HUDEP-2 (cell line): ENCODE data around the gene SLC30A4.
"Not testable (repeated sequence)": the region's sequence is repeated elsewhere in the genome, so short reads cannot be mapped to it uniquely, and the experiment has no call there.

Source experiments
- DNase-seq, 76 experiments: peaks; one replicate each; lab custom pipeline; 2025; ENCODE audit not compliant: unreplicated experiment in 76 of 76; lab: John Stamatoyannopoulos, UW

Gene SLC30A4, protein sequence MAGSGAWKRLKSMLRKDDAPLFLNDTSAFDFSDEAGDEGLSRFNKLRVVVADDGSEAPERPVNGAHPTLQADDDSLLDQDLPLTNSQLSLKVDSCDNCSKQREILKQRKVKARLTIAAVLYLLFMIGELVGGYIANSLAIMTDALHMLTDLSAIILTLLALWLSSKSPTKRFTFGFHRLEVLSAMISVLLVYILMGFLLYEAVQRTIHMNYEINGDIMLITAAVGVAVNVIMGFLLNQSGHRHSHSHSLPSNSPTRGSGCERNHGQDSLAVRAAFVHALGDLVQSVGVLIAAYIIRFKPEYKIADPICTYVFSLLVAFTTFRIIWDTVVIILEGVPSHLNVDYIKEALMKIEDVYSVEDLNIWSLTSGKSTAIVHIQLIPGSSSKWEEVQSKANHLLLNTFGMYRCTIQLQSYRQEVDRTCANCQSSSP

DNA sequence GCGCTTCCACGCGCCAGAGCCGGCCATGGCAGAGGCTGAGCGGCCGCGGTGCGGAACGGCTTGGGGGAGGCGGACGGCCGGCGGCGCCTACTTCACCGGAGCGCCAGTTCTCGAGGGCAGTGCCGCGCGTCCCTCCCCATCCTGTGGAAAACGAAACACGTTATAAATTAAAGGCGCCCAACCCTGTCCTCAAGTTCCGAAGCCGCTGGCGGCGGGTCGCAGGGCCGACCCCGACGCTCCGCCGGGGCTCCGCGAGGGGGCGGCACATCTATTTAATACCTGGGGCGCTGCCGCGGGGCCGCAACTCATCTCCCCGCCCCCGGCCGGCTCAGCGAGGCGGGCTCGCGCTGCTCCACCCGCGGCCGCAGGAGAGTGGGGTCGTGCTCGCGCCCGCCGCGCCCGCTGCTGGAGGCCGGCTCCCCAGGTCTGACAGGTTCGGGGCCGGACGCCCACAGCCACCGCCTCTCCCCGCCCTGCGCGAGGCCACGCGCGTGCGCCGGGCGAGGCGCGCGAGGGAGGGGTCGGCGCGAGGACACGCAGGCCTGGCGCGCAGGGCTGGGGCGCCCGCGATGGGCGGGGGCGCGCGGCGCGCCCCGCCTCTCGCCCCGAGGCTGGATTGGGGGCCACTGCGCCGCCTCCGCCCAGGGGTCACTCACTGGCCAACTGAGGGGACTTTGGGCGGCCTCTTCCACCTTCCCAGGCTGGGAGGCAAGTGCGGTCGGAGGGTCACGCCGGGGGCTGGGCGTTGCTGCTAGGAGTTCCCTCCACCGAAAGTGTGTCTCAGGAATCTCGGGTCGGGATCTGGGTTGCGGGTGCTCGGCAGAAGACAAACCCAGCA, at the start of gene SLC30A4:
Gene SLC30A4 (minus strand): TSS at position 428 of the 838 bp plus-strand sequence. CDS start 401 bp downstream, at position 27.
- DNase-seq, result peak in 4 of 76 experiments; percentile 3 to 22 (median 10)

DNA sequence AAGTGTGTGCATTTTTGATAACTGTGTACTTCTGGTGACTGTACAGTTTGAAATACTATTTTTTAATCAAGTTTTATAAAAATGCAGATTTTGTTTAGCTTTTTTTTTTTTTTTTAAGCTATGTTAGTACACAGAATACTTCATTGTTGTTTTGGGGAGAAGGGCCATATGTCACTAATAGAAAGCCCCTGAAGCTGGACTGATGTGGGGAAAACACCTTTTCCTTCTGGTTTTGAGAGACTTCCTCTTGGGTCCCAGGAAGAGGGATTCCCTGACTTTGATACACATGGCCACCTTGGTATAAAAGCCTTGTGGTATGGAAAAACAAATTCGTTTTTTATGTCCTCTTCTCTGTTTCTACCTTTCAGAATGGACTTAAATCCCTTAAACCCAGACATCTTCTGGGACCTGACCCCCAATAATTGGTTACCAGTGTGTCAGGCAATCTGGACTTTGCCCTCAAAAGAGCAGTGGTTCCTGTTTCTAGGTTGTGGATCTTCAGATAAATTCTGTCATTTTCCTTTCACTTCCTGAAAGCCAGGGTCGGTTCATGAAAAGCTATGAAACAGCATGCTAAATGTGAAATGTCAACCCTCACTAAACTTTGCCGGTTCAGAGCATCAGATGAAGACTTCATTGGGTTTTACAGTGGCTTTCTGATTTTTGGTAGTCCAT, 33.5 kb upstream of the SLC30A4 start:
- no peak for DNase-seq

DNA sequence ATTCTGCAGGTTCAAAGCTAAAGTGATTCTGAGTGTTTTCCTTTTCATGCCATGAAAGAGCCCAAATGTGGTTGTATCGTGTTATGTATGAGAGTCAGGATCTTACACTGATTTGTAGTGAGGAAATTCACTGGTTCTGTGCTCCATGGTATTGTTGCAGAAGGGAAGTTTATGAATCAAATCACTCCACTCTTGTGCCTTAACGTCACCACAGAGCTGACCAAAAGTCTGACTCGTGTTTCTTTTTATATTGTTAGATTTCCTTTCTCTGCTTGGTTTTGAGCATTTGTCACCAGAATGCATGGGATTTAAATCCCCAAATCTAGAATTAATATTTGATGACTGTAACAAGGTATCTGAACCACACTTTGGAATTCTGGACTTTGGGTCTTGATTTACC, 29.1 kb upstream of the SLC30A4 start:
- DNase-seq, result no peak

DNA sequence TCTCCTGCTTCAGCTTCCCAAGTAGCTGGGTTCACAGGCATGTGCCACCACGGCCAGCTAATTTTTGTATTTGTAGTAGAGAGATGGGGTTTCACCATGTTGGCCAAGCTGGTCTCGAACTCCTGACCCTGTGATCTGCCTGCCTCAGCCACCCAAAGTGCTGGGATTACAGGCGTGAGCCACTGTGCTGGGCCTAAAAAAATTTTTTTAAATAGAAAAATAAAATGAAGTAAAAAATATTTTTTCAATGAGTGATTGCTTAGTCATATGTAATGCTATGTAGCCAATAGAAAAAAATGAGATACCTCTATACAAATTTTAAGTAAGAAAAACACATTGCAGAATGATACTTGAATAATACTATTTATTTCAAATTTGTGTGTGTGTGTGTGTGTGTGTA, 27.9 kb upstream of the SLC30A4 start:
- no peak for DNase-seq

DNA sequence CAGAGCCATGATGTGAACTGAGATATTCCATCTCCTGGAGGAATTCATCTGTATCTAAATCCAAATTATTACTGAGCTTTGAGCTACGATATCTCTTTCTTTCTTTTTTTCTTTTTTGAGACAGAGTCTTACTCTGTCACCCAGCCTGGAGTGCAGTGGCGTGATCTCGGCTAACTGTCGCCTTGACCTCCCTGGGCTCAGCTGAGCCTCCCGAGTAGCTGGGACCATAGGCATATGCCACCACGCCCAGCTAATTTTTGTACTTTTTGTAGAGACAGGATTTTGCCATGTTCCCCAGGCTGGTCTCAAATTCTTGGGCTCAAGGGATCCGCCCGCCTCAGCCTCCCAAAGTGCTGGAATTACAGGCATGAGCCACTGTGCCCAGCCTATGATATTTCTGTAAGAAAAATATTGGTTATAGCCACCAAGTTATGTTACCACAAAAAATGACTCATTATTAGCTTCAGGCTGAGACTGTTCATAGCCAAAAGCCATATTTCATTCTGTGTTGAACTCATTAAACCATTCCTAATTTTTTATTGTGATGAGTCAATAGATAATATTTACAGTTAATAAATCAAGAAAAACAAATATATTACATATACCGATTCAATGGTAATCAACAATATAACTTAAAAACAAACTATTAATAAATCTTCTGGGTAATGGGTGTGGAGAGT, 27.1 kb upstream of the SLC30A4 start:
- no peak for DNase-seq

DNA sequence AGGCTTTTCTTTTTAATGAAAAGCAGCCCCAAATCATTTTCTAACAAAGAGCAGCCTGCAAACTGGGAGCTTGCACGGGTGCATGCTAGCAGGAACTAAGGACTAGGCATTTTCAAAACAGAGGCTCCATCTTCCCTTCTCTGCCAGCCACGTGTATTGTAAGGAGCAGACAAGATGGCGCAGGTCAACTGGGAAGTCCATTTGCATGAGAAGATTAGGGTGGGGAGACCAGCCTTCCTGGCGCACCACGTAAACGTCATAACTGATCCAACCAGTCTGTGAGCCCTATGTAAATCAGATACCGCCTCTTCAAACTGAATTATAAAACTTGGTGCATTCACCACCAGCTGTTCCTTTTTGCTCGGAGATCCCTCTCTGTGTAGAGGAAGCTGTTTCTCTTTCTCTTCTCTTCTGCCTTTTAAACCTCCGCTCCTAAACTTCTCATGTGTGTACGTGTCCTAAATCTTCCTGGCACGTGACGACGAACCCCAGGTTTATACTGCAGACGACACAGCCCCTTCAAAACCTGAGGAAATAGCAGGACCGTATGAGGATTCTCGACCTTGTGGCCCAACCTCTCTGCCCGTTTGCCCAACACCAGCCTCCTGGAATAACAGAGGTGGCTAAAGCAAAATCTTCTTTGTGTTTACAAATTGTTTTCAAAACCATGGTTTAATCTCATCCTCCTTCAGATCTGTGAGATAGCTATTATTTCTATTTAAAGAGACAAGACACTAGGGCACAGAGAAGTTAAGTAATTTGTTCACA, 26.4 kb upstream of the SLC30A4 start:
- no peak for DNase-seq

DNA sequence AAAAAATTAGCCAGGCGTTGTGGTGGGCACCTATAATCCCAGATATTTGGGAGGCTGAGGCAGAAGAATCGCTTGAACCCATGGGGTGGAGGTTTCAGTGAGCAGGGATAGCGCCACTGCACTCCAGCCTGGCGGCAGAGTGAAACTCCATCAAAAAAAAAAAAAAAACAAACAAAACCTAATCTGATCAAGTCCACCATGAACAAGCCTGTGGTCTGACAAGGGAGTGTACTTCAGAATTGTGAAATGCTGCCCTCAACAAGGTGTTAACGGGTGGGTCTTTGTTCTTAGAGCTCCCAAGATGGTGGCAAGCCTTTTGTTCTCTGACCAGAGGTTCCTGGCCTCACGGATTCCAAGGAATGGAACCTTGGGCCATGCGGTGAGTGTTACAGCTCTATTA, 24.2 kb upstream of the SLC30A4 start:
- DNase-seq, result no peak

DNA sequence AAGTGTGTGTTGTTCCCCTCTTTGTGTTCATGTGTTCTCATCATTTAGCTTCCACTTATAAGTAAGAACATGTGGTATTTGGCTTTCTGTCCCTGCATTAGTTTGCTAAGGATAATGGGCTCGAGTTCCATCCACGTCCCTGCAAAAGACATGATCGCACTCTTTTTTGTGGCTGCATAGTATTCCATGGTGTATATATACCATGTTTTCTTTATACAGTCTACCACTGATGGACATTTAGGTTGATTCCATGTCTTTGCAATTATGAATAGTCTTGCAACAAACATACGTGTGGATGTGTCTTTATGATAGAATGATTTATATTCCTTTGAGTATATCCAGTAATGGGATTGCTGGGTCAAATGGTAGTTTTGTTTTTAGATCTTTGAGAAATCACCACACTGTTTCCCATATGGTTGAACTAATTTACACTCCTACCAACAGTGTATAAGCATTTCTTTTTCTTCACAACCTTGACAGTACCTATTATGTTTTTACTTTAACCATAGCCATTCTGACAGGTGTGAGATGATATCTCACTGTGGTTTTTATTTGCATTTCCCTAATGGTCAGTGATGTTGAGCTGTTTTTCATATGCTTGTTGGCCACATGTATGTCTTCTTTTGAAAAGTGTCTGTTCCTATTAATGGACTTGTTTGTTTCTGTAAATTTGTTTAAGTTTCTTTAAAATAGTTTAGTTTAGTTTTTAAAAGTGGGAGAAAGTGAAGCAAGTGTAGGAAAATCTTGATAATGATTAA, 21.9 kb upstream of the SLC30A4 start:
- no peak for DNase-seq

DNA sequence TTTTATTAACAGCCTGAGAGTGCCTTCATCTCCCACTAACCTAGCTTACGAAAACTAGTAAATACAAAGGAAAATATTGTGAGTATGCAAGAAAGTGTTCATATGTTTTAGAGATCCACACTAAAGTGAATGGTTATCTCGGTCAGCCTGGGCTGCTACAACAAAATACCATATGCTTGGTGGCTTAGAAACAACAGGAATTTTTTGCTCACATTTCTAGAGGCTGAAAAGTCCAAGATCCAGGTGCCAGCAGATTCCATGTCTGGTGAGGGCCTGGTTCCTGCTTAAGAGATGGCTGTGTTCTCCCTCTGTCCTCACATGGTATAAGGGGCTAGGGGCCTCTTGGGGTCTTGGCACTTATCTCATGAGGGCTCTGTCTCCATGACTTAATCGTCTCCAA, 20.5 kb upstream of the SLC30A4 start:
- no peak for DNase-seq

DNA sequence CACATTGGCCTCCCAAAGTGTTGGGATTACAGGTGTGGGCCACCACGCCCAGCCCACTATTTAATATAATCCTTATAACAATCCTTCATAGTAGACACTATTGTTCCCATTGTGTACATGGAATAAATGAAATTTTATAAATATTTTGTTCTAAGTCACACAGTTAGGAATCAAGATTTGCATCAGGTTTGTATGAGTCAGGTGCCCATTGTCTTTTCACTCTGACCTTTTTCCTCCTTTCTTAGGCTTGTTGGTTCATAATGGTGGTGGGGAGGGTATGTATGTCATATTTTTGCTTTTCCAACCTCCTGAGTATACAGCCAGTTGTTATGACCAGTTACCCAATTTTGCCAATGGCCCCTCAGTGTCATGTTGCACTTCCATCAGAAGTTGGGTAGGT, 18.0 kb upstream of the SLC30A4 start:
- no peak for DNase-seq

DNA sequence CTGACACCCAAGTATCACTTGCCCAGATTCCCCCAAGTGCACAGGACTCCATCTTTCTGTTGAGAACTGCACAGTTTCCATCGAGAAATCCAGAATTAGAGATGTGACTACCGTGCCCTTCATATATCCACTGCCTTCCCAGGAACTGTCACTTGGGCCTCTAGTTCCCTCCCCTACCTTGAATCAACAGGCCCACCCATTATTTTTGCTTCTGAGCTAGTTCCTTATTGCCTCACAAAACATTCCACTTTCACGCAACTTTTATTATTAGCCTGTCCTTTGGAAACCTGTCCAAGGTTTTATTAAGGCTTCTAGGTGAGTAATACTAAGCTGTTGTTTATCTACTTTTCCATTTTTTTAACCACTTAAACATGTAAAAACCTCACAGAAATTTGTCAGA, 17.1 kb upstream of the SLC30A4 start:
- no peak for DNase-seq

DNA sequence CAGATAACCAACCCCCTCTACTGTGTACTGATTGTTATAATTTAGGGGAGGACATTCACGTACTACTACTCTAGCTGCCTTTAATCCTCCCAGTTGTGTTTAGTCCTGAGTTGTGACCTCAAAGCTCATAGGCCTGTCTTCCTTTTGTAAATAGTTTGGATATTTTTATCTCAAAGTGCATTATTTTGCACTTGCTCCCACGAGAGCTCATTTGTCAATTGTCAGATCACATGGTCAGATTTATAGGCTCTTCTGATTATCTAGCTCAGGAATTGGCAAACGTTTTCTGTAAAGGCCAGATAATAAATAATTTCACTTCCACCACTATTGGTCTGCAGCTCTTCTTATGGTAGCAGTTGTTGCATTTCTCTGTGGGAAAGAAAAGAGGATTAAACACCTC, 14.4 kb upstream of the SLC30A4 start:
- DNase-seq, result no peak

DNA sequence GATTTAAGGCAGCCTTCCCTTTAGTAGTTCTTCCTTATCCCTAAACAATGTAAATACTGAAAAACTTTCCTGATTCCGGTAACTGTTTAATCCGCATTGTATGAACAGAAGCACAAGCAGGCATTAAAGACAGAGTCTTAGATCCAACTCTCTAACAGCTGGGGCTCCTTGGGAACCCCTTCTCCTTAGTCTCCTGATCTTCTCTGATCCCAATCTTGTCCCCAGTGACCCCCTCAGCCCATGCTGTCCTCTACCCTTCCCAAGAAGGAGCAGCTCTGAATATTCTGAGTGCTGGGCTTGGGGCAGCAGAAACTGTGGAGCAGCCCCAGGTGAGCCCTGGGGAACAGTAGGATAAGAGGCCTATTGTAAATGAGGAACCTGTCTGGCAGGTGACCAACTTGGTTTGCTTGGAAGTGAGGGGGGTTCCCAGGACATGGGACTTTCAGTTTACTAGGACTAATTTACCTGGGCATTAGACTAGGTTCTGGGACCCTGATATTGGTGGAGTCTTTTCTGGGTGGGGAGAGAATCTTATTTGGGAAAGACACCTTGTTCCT, 13.0 kb upstream of the SLC30A4 start:
- no peak for DNase-seq

DNA sequence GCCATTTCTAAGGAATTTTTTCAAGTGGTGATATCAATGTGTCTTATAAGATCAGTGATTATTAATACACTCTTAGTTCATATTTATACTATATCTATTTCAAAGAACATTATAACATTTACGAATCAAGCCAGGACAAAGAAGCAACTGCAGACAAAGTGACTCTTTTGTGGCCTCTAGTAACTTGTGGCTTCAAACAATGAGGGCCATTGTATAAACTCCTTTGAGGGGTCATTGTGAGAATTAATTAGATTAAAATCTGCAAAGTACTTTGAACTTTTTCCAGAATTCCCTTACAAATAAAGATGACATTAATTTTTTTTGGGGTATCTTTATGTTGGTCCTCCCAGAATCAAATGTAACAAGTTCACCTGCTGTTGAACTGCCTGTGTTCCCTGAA, 12.3 kb upstream of the SLC30A4 start:
- no peak for DNase-seq

DNA sequence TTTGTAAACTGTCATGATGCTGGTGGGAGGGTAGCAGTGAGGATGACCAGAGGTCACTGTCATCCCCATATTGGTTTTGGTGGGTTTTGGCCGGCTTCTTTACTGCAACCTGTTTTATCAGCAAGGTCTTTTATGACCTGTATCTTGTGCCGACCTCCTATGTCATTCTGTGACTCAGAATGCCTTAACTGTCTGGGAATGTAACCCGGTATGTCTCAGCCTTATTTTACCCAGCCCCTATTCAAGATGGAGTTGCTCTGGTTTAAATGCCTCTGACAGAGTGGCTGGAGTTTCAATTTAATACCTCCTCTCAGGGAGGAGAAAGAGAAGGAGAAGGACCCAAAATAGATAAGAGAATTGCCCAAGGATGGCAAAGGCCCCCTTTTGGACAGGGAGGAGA, 10.3 kb upstream of the SLC30A4 start:
- not testable (repeated sequence) for DNase-seq

DNA sequence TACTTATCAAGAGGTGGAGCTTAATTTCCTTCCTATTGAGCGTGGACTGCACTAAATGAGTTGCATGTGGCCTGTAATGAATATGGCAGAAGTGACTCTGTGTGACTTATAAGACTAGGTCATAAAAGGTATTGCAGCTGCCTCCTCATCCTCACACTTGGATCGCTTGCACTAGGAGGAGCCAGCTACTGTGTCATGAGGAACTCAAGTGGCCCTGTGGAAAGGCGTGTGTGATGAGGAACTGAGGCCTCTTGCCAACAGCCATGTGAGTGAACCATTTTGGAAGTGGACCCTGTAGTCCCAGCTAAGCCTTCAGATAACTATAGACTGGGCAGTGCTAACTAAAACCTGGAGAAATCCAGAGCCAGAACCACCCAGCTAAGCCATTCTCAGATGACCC, 7.1 kb upstream of the SLC30A4 start:
- no peak for DNase-seq

DNA sequence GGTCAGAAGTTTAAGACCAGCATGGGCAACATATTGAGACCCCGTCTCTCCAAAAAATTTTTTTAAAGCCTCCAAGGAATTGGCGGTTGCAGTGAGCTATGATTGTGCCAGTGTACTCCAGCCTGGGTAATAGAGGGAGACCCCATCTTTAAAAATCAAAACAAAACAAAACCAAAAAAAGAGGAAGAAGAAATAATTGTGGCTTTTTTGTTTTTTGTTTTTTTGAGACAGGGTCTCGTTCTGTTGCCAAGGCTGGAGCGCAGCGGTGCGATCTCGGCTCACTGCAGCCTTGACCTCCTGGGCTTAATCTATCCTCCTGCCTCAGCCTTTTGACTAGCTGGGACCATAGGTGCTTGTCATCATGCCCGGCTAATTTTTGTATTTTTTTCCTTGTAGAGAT, 4.5 kb upstream of the SLC30A4 start:
- no peak for DNase-seq

DNA sequence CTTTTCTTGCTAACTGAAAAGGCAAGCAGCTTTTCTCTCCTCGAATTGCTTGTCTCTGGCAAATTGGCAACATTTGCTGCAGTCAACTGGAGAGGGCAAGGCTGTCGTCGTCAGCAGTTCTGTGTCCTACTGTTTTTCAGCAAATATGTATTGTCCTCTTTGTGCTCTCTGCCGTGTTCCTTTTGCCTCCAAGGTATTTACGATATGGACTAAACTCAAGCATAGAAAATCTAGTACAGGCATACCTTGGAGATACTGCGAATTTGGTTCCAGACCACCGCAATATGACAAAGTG, 558 bp upstream of the SLC30A4 start:
- DNase-seq, result peak in 1 of 76 experiments; percentile 22
